Stimulated activated CD4-positive, alpha-beta T cell treated with anti-CD3 and anti-CD28 coated beads, Interleukin-1b, Interleukin-23, amount 100 ng/mL, for 4 hours (primary cell): ENCODE data around the gene HTR5A.

ENCODE experiments used
- DNase-seq, 2 donors: peaks; one replicate each; pipeline ENCODE4 v3.0.0-alpha.2; 2020; ENCODE audit warnings: low read depth in 2 of 2

The HTR5A gene

GRCh38 chr7:155090684-155091083 lies 20.6 kb downstream of the HTR5A start:
- DNase-seq = no peak

DNA sequence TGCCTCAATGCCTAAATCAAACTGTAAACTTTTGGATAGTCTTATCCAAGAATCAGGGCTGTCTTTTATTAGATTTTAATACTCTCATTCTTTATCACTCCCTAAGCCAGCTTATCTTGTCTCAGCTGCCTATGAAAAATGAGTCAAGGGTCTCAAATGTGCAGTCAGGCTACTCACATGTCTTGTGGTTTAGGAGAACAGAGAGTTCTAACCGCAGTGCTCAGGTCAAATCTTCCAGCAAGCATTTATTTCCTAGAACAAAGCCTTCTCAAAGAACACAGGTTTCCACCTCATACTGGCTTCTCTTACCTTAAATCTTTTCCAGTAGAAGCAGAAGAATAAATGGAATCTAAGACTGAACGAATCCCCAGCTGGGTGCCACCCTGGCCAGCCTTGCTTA lies 23.5 kb downstream of the HTR5A start:
- DNase-seq = no peak

DNA sequence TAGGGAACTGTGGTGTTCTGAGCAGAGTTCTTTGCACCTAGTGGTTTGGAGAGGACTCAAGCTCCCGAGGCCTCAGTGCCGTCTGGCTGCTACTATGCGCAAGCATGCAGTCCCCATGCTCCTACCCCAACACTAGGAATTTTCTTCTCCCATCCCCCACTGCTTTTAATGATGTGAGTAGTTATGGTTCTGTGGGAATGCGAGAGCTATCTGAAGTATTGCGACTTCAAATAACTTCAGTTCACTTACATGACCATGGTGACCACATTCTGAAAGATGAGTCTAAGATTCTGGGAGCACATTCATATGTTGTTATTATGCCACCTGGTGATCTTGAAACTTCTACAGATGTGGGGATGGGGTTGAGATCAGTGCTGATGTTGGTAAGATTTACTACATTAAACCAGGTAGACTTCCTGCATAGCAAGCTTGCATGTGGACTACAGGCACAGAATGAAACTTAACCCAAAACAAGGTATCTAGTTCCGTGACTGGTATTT lies 24.6 kb downstream of the HTR5A start:
- no peak for DNase-seq

- no peak for DNase-seq
Measured at GRCh38 chr7:155097338-155097737, 27.2 kb downstream of the HTR5A start.

DNA sequence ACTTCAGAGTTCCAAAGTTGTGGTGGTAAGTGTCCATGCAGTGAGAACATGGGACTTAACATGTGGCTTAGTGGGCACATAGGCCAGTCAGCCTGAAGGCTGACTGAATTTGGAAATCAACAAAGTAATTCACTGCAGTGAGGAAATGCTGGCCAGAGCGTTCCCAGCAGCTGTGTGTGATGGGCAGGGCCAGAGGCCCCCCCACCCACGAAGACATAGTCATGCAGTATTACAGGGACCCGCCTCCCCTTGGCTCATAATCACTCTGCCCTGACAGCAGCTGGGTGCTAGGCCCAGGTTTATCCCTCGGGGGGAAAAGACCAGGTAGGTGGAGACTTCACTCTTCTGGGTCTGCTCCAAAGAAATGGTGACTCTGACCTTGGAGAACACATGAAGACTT lies 33.7 kb downstream of the HTR5A start:
- DNase-seq = no peak

DNA sequence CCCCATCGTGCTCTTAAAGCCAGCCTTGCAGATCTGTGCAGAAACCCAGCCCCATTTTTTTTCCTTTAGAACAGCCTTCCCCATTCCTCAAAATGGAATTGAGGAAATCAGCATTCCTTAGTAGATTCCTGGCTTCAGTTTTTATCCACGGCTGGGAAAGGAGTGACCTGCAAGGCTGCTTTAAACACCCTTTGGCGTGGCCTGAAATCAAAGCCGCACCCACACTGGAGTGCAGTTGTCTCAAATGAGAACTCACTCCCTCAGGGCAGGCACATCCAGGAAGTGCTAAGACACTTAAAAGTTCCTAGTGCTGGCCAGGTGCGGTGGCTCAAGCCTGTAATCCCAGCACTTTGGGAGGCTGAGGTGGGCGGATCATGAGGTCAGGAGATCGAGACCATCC lies 34.8 kb downstream of the HTR5A start:
- DNase-seq = no peak

GRCh38 chr7:155106356-155106755 lies 36.2 kb downstream of the HTR5A start:
- no peak for DNase-seq

GRCh38 chr7:155107126-155107525 lies 37.0 kb downstream of the HTR5A start:
- no peak for DNase-seq

- DNase-seq = no peak
Measured at GRCh38 chr7:155108144-155108901, 38.2 kb downstream of the HTR5A start.

GRCh38 chr7:155109121-155109520 lies 39.0 kb downstream of the HTR5A start:
- no peak for DNase-seq

- no peak for DNase-seq
Measured at GRCh38 chr7:155115288-155115687, 45.2 kb downstream of the HTR5A start.

GRCh38 chr7:155119801-155120382 lies 49.8 kb downstream of the HTR5A start:
- no peak for DNase-seq

GRCh38 chr7:155120460-155120859 lies 50.3 kb downstream of the HTR5A start:
- DNase-seq = no peak

DNA sequence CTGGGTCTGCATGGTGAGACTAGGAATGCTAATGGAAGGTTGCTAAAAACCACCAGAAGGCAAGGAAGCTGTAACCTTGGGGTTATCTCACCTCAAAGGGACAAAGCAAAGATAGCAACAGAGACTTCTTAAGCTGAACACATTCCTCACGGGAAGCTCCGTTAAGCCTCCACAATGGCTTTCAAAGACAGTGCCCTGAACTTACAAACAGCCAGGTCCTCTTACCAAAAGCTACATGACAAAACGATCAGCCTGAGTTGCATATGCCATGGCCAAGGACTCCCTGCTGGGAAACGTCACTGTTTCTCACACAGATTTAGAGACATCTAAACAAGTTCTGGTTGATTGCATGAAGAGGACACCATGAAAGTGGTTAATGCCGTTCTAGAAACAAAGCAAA lies 52.7 kb downstream of the HTR5A start:
- DNase-seq = no peak

DNA sequence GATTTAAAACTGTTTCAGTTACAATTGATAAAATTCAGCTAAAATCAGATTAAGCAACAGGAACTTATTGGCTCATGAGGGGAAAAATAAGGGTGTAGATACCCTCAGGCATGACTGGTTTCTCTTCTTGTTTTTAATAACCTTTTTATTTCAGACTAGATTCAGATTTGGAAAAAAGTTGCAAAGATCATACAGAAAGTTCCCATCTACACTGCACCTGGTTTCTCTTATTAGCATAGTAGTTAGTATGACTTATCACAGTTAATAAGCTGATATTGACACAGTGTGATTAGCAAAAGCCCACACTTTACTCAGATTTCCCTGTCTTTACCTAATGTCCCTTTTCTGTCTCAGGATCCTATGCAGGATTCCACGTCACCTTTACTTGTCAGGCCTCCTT lies 53.3 kb downstream of the HTR5A start:
- DNase-seq = no peak

DNA sequence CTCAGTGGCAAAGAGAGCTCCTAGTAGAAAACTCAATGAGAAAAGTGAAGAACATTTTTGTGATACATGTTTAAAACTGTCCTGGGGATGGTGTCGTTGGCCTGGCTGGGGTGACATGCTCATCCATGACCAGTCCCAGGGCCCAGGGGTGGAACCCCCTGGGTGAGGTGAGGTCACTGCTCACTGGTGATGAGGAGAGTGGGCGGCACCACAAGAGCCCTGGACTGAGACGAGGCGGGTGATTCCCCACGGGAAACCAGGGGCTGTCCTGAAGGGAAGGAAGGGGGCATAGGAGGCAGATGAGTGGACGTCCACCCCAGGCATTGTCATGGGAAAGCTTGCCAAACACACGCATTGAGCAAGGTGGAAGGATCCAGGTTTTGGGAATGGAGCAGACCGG lies 54.6 kb downstream of the HTR5A start:
- no peak for DNase-seq

DNA sequence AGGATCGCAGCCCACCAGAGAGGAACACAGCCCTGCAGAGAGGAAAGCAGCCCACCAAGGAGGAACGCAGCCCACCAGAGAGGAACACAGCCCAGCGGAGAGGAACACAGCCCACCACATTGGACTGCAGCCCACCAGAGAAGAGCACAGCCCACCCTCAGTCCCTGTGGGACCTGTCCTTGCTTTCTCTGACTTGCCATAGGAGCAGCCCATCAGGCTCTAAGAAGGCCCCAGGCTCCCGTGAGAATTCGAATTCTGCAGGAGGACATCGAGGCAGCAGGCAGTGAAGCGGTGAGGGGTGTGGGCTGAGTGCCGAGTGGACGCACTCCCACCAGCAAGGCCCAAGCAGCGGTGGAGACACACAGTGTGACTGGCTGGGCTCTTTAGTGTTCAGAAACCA lies 59.1 kb downstream of the HTR5A start:
- DNase-seq = no peak

- no peak for DNase-seq
Measured at GRCh38 chr7:155129789-155130188, 59.7 kb downstream of the HTR5A start.

GRCh38 chr7:155130493-155130892 lies 60.4 kb downstream of the HTR5A start:
- no peak for DNase-seq

DNA sequence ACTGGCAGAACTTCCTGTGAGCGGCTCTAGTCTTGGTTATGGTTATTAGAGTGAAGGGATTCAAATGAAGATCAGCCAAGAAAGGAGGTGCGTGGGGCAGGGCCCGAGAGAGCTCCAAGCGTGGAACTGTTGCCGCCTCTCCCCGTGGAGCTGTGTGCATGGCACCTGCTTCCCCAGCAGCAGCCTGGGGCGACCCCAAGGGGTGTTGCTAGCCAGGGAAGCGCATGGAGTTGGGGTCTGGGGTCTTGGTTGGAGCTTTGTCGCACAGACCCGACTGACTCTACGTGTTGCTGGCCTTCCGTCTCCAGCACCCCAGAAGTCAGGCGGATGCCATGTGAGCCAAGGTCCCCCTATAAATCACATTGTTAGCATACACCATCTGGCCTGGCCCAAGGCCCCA lies 61.0 kb downstream of the HTR5A start:
- no peak for DNase-seq

DNA sequence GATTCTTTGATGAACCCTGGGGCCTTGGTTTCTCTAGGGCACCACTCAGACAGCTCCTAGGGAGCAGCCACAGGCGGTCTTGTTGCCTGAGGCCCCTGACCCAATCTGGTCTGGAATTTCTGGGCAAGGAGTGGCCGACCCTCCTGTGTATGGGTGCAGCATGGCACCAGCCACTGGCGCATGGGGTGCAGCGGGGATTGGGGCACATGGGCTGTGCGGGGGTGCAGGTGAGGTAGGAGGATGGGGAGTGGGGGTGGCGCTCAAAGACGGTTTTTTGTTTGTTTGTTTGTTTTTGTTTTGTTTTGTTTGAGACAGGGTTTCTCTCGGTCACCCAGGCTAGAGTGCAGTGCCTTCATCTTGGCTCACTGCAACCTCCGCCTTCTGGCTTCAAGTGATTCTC lies 62.3 kb downstream of the HTR5A start:
- DNase-seq = no peak

- no peak for DNase-seq
Measured at GRCh38 chr7:155136619-155137243, 66.6 kb downstream of the HTR5A start.
